ENCODE data around the gene RALGAPB. TPM values are rescaled to one million over a fixed set of nuclear protein-coding genes. Genes with fewer than 3 reads are reported as not detected.

Gene RALGAPB
- total RNA-seq, 4 donors from 2014 or later = 54.7 to 69.2 (median 61.1) TPM

DNA sequence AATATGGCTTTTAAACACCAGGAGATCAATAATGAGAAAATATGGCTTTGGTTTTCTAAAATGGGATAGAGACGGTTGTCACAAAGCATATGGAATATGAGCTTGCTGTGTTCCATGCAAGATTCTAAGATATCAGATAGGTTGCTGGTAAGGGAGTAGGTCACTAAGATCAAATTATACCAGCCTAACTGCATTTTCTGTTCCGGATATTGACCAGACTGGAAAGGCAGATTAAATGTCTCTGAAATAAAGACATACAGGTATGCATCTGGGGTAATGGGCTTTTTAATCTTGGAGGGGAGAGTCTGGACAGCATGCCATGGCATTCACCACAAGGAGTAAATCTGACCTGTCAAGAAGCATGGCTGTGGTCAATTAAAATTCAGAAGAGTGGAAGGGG, 73.1 kb downstream of the RALGAPB start:
- DNase-seq = no peak
- TF ChIP-seq POLR2A (IDR thresholded peaks at IDR 0.05) = no peak
- TF ChIP-seq, protein P1, sequence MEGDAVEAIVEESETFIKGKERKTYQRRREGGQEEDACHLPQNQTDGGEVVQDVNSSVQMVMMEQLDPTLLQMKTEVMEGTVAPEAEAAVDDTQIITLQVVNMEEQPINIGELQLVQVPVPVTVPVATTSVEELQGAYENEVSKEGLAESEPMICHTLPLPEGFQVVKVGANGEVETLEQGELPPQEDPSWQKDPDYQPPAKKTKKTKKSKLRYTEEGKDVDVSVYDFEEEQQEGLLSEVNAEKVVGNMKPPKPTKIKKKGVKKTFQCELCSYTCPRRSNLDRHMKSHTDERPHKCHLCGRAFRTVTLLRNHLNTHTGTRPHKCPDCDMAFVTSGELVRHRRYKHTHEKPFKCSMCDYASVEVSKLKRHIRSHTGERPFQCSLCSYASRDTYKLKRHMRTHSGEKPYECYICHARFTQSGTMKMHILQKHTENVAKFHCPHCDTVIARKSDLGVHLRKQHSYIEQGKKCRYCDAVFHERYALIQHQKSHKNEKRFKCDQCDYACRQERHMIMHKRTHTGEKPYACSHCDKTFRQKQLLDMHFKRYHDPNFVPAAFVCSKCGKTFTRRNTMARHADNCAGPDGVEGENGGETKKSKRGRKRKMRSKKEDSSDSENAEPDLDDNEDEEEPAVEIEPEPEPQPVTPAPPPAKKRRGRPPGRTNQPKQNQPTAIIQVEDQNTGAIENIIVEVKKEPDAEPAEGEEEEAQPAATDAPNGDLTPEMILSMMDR (IDR thresholded peaks at IDR 0.05) = no peak
- no peaks in the 10 kb centered on the region for H3K9me3 ChIP-seq
- no peaks in the 10 kb centered on the region for H3K27me3 ChIP-seq
- H3K36me3 ChIP-seq = peaks cover 0 to 96% (median 0%) of the 10 kb centered on the region in 3 donors
- no peak overlapping the region for H3K4me3 ChIP-seq
- H3K27ac ChIP-seq = no peak overlapping the region
- H3K4me1 ChIP-seq = no peaks in the 10 kb centered on the region

GRCh38 chr20:38547288-38548085, 74.8 kb downstream of the RALGAPB start:
- no peak overlapping the region for H3K4me3 ChIP-seq
- H3K36me3 ChIP-seq = peaks cover 0 to 96% (median 3%) of the 10 kb centered on the region in 3 donors
- no peak for DNase-seq
- no peaks in the 10 kb centered on the region for H3K4me1 ChIP-seq
- H3K9me3 ChIP-seq = no peaks in the 10 kb centered on the region
- TF ChIP-seq POLR2A (IDR thresholded peaks at IDR 0.05) = no peak
- TF ChIP-seq, protein P1 (IDR thresholded peaks at IDR 0.05) = no peak
- no peak overlapping the region for H3K27ac ChIP-seq
- no peaks in the 10 kb centered on the region for H3K27me3 ChIP-seq

DNA sequence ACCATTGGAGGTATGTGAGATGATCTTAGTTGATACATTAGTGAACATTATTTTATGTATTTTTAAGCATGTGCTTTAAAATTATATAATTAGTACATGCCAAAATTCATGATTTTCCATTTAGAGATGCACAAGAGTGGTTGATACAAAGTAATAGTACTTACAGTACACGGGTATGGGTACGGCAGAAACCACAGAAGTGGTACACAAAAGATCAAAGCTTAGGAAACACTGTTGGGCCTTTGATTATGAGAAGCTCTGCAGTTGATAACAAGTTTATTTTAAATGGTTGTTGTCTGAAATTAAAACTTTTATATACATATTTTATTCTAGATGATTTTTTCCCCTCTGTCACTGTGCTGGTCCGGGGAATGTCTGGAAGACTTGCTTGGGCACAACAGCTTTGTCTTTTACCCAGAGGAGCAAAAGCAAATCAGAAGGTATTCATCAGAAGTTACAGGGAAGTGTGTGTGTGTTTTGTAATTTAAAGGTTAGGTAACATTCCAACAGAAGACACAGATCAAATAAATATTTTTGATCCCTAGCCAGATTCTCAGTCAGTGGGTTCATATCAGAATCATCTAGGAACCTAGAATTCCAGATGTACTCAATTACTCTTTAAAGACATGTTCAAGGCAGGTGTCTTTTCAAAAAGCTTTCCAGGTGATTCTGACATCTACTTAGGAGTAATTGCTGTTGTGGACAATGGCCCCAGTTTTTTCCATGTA, 75.9 kb downstream of the RALGAPB start:
- Histone ChIP-seq H3K36me3 (peaks cover 0 to 95% (median 5%) of the 10 kb centered on the region in 3 donors), H3K4me3 (no peak overlapping the region), H3K4me1 (no peaks in the 10 kb centered on the region), H3K27ac (no peak overlapping the region), H3K9me3 (no peaks in the 10 kb centered on the region), H3K27me3 (no peaks in the 10 kb centered on the region)
- TF ChIP-seq, protein P1 (IDR thresholded peaks at IDR 0.05) = no peak
- no peak for TF ChIP-seq POLR2A (IDR thresholded peaks at IDR 0.05)
- no peak for DNase-seq

DNA sequence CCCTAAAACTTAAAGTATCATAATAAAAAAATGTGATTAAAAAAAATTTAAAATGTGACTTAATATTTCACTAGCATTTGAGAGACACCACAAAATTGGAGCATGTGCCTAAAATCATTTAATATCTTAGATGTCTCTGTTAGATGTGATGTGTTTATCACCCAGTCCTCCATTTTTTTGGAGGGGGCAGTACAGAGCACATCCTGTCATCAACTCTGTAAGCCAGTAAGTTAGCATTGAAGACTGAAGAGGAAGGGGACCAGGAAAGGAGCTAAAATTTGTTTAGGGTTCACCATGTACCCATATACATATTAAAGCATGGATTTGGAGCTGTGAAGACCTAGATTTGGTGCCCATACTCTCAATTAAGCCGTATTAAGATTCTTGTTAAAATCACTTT, 77.6 kb downstream of the RALGAPB start:
- Histone ChIP-seq H3K4me3 (no peak overlapping the region), H3K27me3 (no peaks in the 10 kb centered on the region), H3K27ac (no peak overlapping the region), H3K4me1 (no peaks in the 10 kb centered on the region), H3K36me3 (peaks cover 0 to 97% (median 10%) of the 10 kb centered on the region in 3 donors), H3K9me3 (no peaks in the 10 kb centered on the region)
- TF ChIP-seq, protein P1 (IDR thresholded peaks at IDR 0.05) = no peak
- TF ChIP-seq POLR2A (IDR thresholded peaks at IDR 0.05) = no peak
- no peak for DNase-seq

- Histone ChIP-seq H3K36me3 (peaks cover 0 to 97% (median 10%) of the 10 kb centered on the region in 3 donors), H3K27ac (no peak overlapping the region), H3K27me3 (no peaks in the 10 kb centered on the region), H3K4me1 (no peaks in the 10 kb centered on the region), H3K9me3 (no peaks in the 10 kb centered on the region), H3K4me3 (no peak overlapping the region)
- TF ChIP-seq, protein P1 (IDR thresholded peaks at IDR 0.05) = no peak
- no peak for TF ChIP-seq POLR2A (IDR thresholded peaks at IDR 0.05)
- DNase-seq = no peak
These were observed 78.5 kb downstream of the RALGAPB start for GRCh38 chr20:38551056-38551626.
